PC-9 (cell line): Measurements from ENCODE around the gene SLC39A10. TPM values are rescaled to one million over a fixed set of nuclear protein-coding genes. Genes with fewer than 3 reads are reported as not detected.

Source experiments
- BruUV-seq: library from RNA; stranded (reverse); fragments of 400-500 nt; replicated peaks from 2 replicates; lab custom pipeline; 2021; lab: Mats Ljungman, UMichigan
- CTCF ChIA-PET: fragments of 300-600 bp; sonication (Branson Sonifier 250); formaldehyde crosslinking; loops from one replicate; lab custom pipeline; 2022; ENCODE audit warnings: antibody characterized with exemption; lab: Charles Lee
- POLR2A ChIA-PET: fragments of 300-600 bp; sonication (Branson Sonifier 250); formaldehyde crosslinking; loops from one replicate; lab custom pipeline; 2022; ENCODE audit warnings: antibody characterized with exemption; ENCODE audit not compliant: unreplicated experiment; lab: Charles Lee
- DNase-seq, 2 experiments: peaks; one replicate each; pipeline versions ENCODE4 v3.0.0 to v3.0.0-alpha.2; 2015 to 2022; ENCODE audit warnings: mixed read lengths in 1 of 2
- H2AFZ ChIP-seq: fragments of 200-600 bp; sonication (generic); 2 replicates; pipeline ENCODE4 v1.8.1; 2017; ENCODE audit warnings: antibody characterized with exemption
- H3F3A ChIP-seq: fragments of 200-600 bp; sonication (generic); 2 replicates; pipeline ENCODE4 v1.8.1; 2017; ENCODE audit warnings: antibody characterized with exemption, mild to moderate bottlenecking, low read depth; ENCODE audit not compliant: insufficient read depth
- H3K27ac ChIP-seq: fragments of 200-600 bp; sonication (generic); 2 replicates; pipeline ENCODE4 v1.6.1; 2016; ENCODE audit warnings: mixed run types
- H3K27me3 ChIP-seq: fragments of 200-600 bp; sonication (generic); 2 replicates; pipeline ENCODE4 v1.6.1; 2016; ENCODE audit warnings: low read depth, mixed run types; ENCODE audit not compliant: insufficient read depth
- H3K36me3 ChIP-seq: fragments of 200-600 bp; sonication (generic); 2 replicates; pipeline ENCODE4 v1.6.1; 2016; ENCODE audit warnings: low read depth, mixed run types
- H3K4me1 ChIP-seq: fragments of 200-600 bp; sonication (generic); replicated peaks from 2 replicates; pipeline ENCODE4 v1.6.1; 2016; ENCODE audit warnings: mixed run types; ENCODE audit not compliant: insufficient read depth
- H3K4me2 ChIP-seq: fragments of 200-600 bp; sonication (generic); 2 replicates; pipeline ENCODE4 v1.6.1; 2017; ENCODE audit warnings: mixed run types
- H3K4me3 ChIP-seq: fragments of 200-600 bp; sonication (generic); 2 replicates; pipeline ENCODE4 v1.6.1; 2016; ENCODE audit warnings: mixed run types
- H3K79me2 ChIP-seq: fragments of 200-600 bp; sonication (generic); 2 replicates; pipeline ENCODE4 v1.6.1; 2017; ENCODE audit warnings: low read depth, mixed run types
- H3K9me2 ChIP-seq: fragments of 200-600 bp; sonication (generic); 2 replicates; pipeline ENCODE4 v1.8.1; 2017; ENCODE audit warnings: mild to moderate bottlenecking; ENCODE audit not compliant: insufficient read depth
- H3K9me3 ChIP-seq: fragments of 200-600 bp; sonication (generic); 2 replicates; pipeline ENCODE4 v1.8.1; 2016; ENCODE audit warnings: low read depth; ENCODE audit not compliant: insufficient read depth
- H4K20me1 ChIP-seq: fragments of 200-600 bp; sonication (generic); 2 replicates; pipeline ENCODE4 v1.8.1; 2017; ENCODE audit not compliant: insufficient read depth
- EZH2 ChIP-seq: fragments of 200-600 bp; sonication (generic); IDR thresholded peaks from 2 replicates; pipeline ENCODE4 v1.8.0; 2017; ENCODE audit warnings: antibody characterized with exemption, low read depth
- intact Hi-C: fragments of 100-400 bp; cut with micrococcal nuclease; formaldehyde crosslinking; loops from one replicate; pipeline ENCODE4 v1.10.0; 2022; ENCODE audit not compliant: unreplicated experiment
- total RNA-seq: library from RNA; stranded (reverse); gene quantifications from 2 replicates; pipeline ENCODE4 v1.2.3, GENCODE V29; 2021
- TF ChIP-seq, protein P1 (sequence below): fragments of 200-600 bp; sonication (generic); conservative IDR thresholded peaks from 2 replicates; pipeline ENCODE4 v1.6.1; 2017; ENCODE audit warnings: mixed run types, antibody characterized with exemption, mild to moderate bottlenecking, moderate library complexity

The SLC39A10 gene
- total RNA-seq, 1 experiment from 2014 or later: 43.7 TPM

DNA sequence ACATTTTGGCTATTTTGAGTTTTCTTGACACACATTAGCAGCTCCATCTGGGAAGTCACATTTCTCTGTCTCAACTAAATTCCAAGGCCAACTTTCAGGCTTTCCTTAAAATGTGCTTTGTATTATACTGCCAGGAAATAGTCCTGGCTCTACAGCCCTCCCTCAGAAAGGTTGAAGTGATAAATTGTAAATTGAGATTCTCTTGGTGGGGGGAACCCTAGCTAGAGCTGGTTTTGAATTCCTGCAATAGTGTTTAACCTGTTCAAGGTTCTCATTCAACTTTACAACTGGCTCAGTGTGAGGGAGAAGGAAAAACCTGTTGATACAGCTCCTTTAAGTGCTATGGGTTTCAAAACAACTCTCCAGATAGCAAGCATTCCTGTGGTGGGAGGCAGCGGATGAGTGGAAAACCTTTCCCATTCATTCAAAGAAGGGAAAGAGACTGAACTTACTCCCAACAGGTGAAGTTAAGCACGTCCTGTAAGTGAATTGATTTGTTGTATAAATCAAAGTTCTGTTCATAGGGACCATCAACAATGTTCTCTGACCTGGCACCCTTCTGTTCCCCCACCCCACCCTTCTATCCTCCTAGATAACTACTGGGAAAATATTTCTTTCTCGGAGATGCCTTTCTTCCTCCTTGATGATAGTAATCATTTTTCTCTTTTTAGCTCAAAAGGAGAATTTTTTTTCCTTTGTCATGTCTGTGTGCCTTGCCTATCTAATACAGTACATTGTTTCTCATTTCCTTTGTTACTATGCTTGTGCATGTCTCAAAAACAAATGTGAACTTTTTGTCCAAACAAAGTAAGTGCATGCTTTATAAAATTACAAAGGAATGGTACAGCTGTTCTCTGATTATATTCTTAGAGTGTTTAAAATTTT is 44.2 kb upstream of the SLC39A10 start:
- peaks cover 16% of the 10 kb centered on the region; the same call in 1 of the 2 replicates for H3F3A ChIP-seq
- H3K4me2 ChIP-seq: peak overlapping the region; percentile 77
- H3K9me2 ChIP-seq: no peaks in the 10 kb centered on the region
- H3K9me3 ChIP-seq: no peaks in the 10 kb centered on the region
- DNase-seq: peak; percentile 57 to 80
- ChIA-PET POLR2A (interaction anchor here (0.6 to 1.1 kb wide), 3 partner anchors 12 to 79 kb away, joined by 3 to 9 read pairs (median 3); partner anchors contain the start of gene SLC39A10), CTCF (interaction anchor here (0.6 to 1.6 kb wide), 3 partner anchors 24 to 47 kb away, joined by 3 to 12 read pairs (median 8); partner anchors contain the start of gene SLC39A10)
- H3K36me3 ChIP-seq: no peaks in the 10 kb centered on the region
- peak overlapping the region; percentile 57 for H3K27ac ChIP-seq
- H3K4me1 ChIP-seq: peaks cover 24% of the 10 kb centered on the region
- no peaks in the 10 kb centered on the region for H4K20me1 ChIP-seq
- no peaks in the 10 kb centered on the region for H3K79me2 ChIP-seq
- peak overlapping the region; percentile 45 for H3K4me3 ChIP-seq
- BruUV-seq: no TSS peak
- H3K27me3 ChIP-seq: no peaks in the 10 kb centered on the region
- TF ChIP-seq, protein P1, sequence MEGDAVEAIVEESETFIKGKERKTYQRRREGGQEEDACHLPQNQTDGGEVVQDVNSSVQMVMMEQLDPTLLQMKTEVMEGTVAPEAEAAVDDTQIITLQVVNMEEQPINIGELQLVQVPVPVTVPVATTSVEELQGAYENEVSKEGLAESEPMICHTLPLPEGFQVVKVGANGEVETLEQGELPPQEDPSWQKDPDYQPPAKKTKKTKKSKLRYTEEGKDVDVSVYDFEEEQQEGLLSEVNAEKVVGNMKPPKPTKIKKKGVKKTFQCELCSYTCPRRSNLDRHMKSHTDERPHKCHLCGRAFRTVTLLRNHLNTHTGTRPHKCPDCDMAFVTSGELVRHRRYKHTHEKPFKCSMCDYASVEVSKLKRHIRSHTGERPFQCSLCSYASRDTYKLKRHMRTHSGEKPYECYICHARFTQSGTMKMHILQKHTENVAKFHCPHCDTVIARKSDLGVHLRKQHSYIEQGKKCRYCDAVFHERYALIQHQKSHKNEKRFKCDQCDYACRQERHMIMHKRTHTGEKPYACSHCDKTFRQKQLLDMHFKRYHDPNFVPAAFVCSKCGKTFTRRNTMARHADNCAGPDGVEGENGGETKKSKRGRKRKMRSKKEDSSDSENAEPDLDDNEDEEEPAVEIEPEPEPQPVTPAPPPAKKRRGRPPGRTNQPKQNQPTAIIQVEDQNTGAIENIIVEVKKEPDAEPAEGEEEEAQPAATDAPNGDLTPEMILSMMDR: no peak
- TF ChIP-seq EZH2: no peak
- H2AFZ ChIP-seq: peak overlapping the region; percentile 58; the same call in 1 of the 2 replicates
- intact Hi-C loops: loop anchor here (1.0 to 10.0 kb wide), 3 partner anchors 45 to 81 kb away; no protein-coding TSS in a partner anchor

DNA sequence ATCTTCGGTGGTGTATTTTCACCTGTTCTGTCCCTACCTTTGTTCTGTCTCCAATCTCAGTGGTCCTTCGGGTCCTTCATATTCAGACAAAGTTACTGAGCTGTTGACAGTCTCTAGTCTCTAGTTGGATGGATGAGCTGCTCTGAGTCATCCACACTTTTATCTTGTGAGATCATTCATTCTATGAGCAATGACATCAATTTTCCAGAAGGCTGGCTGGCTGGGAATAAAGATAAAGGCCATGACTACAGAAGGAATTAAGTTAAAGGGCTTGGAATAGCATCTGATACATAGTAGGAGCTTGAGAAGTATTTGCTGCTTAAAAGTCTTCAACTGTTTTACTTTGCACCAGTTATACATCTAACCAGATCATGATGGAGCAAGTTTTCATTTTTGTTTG is 43.1 kb upstream of the SLC39A10 start:
- H3K36me3 ChIP-seq: no peaks in the 10 kb centered on the region
- no peaks in the 10 kb centered on the region for H3K9me2 ChIP-seq
- no peaks in the 10 kb centered on the region for H4K20me1 ChIP-seq
- H3K9me3 ChIP-seq: no peaks in the 10 kb centered on the region
- peak overlapping the region; percentile 45; the same call in 1 of the 2 replicates for H3K4me3 ChIP-seq
- TF ChIP-seq, protein P1: no peak
- TF ChIP-seq EZH2: no peak
- H3K79me2 ChIP-seq: no peaks in the 10 kb centered on the region
- CTCF ChIA-PET: no interaction called here
- POLR2A ChIA-PET: interaction anchor here (1.1 kb wide), 1 partner anchor 53 kb away, joined by 9 read pairs; no protein-coding TSS in a partner anchor
- H3K27ac ChIP-seq: no peak overlapping the region
- peaks cover 24% of the 10 kb centered on the region for H3K4me1 ChIP-seq
- H3K4me2 ChIP-seq: peak overlapping the region; percentile 77; the same call in 1 of the 2 replicates
- no TSS peak for BruUV-seq
- peak; percentile 8 to 42 for DNase-seq
- peaks cover 16% of the 10 kb centered on the region; the same call in 1 of the 2 replicates for H3F3A ChIP-seq
- H3K27me3 ChIP-seq: no peaks in the 10 kb centered on the region
- intact Hi-C loops: loop anchor here (1.0 to 10.0 kb wide), 3 partner anchors 44 to 82 kb away; no protein-coding TSS in a partner anchor
- H2AFZ ChIP-seq: no peak overlapping the region

DNA sequence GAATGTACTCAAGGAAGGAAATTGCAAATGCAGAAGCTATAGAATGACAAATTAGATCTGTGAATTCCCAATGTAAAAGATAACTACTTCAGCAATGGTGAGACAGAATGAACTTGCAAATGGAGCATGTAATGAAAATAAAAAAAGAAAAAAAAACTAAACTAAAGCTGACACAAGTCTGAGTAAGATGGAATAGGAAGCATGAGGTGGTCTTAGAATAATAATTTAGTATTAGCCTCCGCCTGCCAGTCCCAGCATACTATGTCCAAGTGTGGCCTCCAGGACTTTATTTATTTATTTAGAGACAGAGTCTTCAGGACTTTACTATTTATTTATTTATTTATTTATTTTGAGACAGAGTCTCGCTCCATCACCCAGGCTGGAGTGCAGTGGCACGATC is 37.4 kb upstream of the SLC39A10 start:
- ChIA-PET CTCF (no interaction called here), POLR2A (no interaction called here)
- H4K20me1 ChIP-seq: no peaks in the 10 kb centered on the region
- no peak overlapping the region for H3K4me2 ChIP-seq
- no peaks in the 10 kb centered on the region for H3K9me2 ChIP-seq
- H2AFZ ChIP-seq: no peak overlapping the region
- no TSS peak for BruUV-seq
- H3K9me3 ChIP-seq: no peaks in the 10 kb centered on the region
- no peak overlapping the region for H3K4me3 ChIP-seq
- no peak for DNase-seq
- H3K27ac ChIP-seq: no peak overlapping the region
- H3K27me3 ChIP-seq: no peaks in the 10 kb centered on the region
- H3K36me3 ChIP-seq: no peaks in the 10 kb centered on the region
- TF ChIP-seq, protein P1: no peak
- TF ChIP-seq EZH2: no peak
- intact Hi-C loops: loop anchor here (10.0 kb wide), 1 partner anchor 55 kb away; no protein-coding TSS in a partner anchor
- H3K79me2 ChIP-seq: no peaks in the 10 kb centered on the region
- H3K4me1 ChIP-seq: no peaks in the 10 kb centered on the region
- no peaks in the 10 kb centered on the region for H3F3A ChIP-seq
